Thyroid gland (tissue), 4 donors: ENCODE data around the gene GLYR1. TPM values are rescaled to one million over a fixed set of nuclear protein-coding genes. Genes with fewer than 3 reads are reported as not detected.

Experiments
- DNase-seq, 2 donors: peaks; one replicate each; pipeline ENCODE4 v3.0.0-alpha.2; 2019
- H3K27ac ChIP-seq, 3 donors: fragments of 200-600 bp; sonication (generic); 1 replicate in 2 of 3; 2 replicates in 1 of 3; pipeline ENCODE4 v1.5.1; 2016 to 2019; ENCODE audit warnings: mild to moderate bottlenecking in 1 of 3, moderate library complexity in 1 of 3
- H3K27me3 ChIP-seq: fragments of 200-600 bp; sonication (generic); one replicate; pipeline ENCODE4 v1.5.1; 2019
- H3K36me3 ChIP-seq, 2 donors: fragments of 200-600 bp; sonication (generic); one replicate each; pipeline ENCODE4 v1.5.1; 2016 to 2019
- H3K4me1 ChIP-seq, 2 donors: fragments of 200-600 bp; sonication (generic); one replicate each; pipeline ENCODE4 v1.5.1; 2017 to 2019
- H3K4me3 ChIP-seq, 3 donors: fragments of 200-600 bp; sonication (generic); replicated peaks in 1 of 3; 1 replicate in 2 of 3; 2 replicates in 1 of 3; pipeline ENCODE4 v1.5.1; 2016; ENCODE audit warnings: mild to moderate bottlenecking in 1 of 3
- H3K9me3 ChIP-seq: fragments of 200-600 bp; sonication (generic); one replicate; pipeline ENCODE4 v1.5.1; 2017
- POLR2A ChIP-seq, 2 donors: fragments of 450-650 bp; IDR thresholded peaks; one replicate each; pipeline ENCODE4 v1.6.1; 2017; ENCODE audit warnings: antibody characterized with exemption in 2 of 2, mild to moderate bottlenecking in 2 of 2, moderate library complexity in 1 of 2
- WGBS, 2 donors: methylation state at CpG; one replicate each; pipeline ENCODE4 v1.1.5; 2017; 5-methylcytosine and 5-hydroxymethylcytosine counted together
- intact Hi-C: fragments of 100-400 bp; cut with DNase I; formaldehyde crosslinking; loops from one replicate; pipeline ENCODE4 v1.15.1; 2023
- total RNA-seq, 4 donors: library from RNA; depleted of rRNA; stranded (reverse); fragments of >200 nt; gene quantifications; one replicate each; pipeline ENCODE4 v1.2.3, GENCODE V29; 2016
- TF ChIP-seq, protein P1 (sequence below), 6 experiments: fragments of 200-600 bp in 3 of 6; fragments of 450-650 bp in 3 of 6; sonication (generic) in 3 of 6; IDR thresholded peaks; one replicate each; pipeline ENCODE4 v1.5.1; 2016 to 2019; ENCODE audit warnings: antibody characterized with exemption in 6 of 6, mild to moderate bottlenecking in 2 of 6, inconsistent platforms in 1 of 6, moderate library complexity in 1 of 6

Gene GLYR1
- total RNA-seq, 4 donors from 2014 or later = 43.1 to 89.2 (median 75.5) TPM

DNA sequence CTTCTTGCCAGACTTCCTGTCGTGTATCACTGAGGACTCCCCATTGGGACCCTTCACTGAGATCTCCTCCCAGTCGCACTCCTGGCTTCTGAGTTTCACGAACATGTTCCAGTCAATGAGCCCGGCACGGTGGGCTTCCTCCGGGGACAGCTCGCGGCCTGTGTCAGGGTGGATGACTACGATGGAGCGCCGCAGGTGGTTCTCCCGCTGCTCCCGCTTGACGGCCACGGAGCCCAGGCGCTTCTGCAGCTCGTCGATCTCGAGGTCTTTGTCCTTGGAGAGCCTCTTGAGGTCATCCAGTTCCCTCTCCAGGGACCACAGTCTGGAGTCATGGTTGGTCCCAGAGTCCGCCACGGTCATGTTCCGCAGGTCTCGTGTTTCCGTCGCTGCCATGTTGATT is 36.4 kb upstream of the GLYR1 start:
- TF ChIP-seq, protein P1, sequence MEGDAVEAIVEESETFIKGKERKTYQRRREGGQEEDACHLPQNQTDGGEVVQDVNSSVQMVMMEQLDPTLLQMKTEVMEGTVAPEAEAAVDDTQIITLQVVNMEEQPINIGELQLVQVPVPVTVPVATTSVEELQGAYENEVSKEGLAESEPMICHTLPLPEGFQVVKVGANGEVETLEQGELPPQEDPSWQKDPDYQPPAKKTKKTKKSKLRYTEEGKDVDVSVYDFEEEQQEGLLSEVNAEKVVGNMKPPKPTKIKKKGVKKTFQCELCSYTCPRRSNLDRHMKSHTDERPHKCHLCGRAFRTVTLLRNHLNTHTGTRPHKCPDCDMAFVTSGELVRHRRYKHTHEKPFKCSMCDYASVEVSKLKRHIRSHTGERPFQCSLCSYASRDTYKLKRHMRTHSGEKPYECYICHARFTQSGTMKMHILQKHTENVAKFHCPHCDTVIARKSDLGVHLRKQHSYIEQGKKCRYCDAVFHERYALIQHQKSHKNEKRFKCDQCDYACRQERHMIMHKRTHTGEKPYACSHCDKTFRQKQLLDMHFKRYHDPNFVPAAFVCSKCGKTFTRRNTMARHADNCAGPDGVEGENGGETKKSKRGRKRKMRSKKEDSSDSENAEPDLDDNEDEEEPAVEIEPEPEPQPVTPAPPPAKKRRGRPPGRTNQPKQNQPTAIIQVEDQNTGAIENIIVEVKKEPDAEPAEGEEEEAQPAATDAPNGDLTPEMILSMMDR (IDR thresholded peaks at IDR 0.05) = no peak
- no peak for TF ChIP-seq POLR2A (IDR thresholded peaks at IDR 0.05)
- Histone ChIP-seq H3K27me3 (no peaks in the 10 kb centered on the region), H3K4me3 (no peak overlapping the region), H3K9me3 (no peaks in the 10 kb centered on the region), H3K36me3 (peaks cover 76 to 87% of the 10 kb centered on the region in 2 donors), H3K4me1 (peaks cover 7 to 16% of the 10 kb centered on the region in 2 donors), H3K27ac (no peak overlapping the region)
- no peak for DNase-seq
- intact Hi-C loops = loop anchor here (5.0 kb wide), 1 partner anchor 54 kb away; the partner anchor contains the start of gene PPL
- 95 to 97% methylated on average over 24 to 25 of the region's 25 CpGs for WGBS, 2 donors

DNA sequence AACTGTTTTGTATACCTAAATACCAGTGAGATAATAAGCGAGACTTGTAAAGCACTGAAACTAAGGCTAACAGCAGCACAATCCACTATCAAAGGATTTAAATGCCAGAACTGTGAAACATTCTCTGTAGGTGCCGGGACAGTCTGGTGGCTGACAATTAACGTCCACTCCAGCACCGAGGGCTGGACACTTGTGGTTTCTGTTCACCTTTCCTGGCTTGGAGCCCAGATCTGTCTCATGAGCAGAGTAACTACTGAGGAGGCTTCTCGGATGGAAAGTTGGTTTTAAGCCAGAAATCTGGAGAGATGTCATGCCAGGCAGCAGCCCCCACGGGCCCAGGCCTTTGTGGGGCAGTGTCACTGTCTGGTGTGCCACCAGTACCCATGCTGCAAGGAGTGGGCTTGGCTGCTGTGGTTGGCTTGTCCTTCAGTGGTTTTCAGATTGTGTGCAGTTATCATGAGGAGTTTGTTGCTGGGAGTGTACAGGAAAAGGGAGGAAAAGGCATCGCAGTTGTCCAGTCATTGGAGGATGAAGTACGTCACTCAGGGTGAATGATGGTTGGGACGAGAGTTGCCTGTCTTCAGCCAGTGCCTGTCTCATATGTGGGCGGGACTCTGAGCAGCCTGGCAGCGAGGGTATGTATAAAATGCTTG is 35.7 kb upstream of the GLYR1 start:
- peak; percentile 94 to 95 for DNase-seq
- peaks cover 77 to 87% of the 10 kb centered on the region in 2 donors for H3K36me3 ChIP-seq
- WGBS, 2 donors = 57 to 61% methylated on average over 11 of the region's 11 CpGs

DNA sequence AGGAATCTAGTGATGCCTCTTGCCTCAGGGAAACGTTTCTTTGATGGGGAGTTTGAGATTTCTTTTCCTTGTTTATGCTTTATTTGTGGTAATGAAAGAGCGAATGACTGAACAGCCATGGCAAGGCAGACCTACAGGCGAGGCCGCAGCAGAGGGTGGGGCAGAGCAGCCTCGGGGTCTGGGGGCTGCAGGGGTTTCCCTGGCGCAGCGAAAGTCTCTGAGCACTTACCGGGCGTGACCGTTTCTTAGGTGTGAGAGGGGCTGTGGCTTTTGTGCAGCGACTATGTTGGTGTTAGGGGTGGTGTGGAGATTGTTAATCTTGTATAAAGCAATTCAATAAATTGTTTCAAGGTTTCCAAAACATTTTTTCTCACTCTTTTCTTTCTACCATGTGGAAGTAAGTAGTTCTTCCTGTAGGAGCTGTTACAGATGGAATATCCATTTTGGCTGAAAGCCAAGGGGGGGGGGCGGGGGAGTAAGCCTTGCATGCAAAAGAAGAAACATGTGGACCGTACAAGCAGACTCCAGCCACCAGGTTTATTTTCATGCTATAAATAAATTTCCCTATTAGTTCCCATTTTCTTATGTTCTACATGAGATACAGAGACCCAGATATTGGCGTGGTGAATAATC is 35.0 kb upstream of the GLYR1 start:
- H3K27ac ChIP-seq = peak overlapping the region; percentile 19 to 31 (median 20)
- peak in 1 of 2 donors; percentile 46 for DNase-seq
- H3K4me1 ChIP-seq = peaks cover 7 to 16% of the 10 kb centered on the region in 2 donors
- intact Hi-C loops = loop anchor here (5.0 kb wide), 1 partner anchor 55 kb away; the partner anchor contains the start of gene PPL
- no peak for TF ChIP-seq POLR2A (IDR thresholded peaks at IDR 0.05)
- TF ChIP-seq, protein P1 (IDR thresholded peaks at IDR 0.05) = no peak
- no peaks in the 10 kb centered on the region for H3K9me3 ChIP-seq
- H3K27me3 ChIP-seq = no peaks in the 10 kb centered on the region
- H3K4me3 ChIP-seq = no peak overlapping the region
- 65 to 68% methylated on average over 14 of the region's 14 CpGs for WGBS, 2 donors
- peaks cover 77 to 87% of the 10 kb centered on the region in 2 donors for H3K36me3 ChIP-seq

More for the DNA sequence above, 35.7 kb upstream of the GLYR1 start:
- H3K4me1 ChIP-seq = peaks cover 7 to 16% of the 10 kb centered on the region in 2 donors
- intact Hi-C loops = loop anchor here (5.0 kb wide), 1 partner anchor 55 kb away; the partner anchor contains the start of gene PPL
- no peak for TF ChIP-seq POLR2A (IDR thresholded peaks at IDR 0.05)
- TF ChIP-seq, protein P1 (IDR thresholded peaks at IDR 0.05) = peak in 1 of 6 experiments; percentile 7
- no peaks in the 10 kb centered on the region for H3K9me3 ChIP-seq
- peak overlapping the region; percentile 19 to 31 (median 20) for H3K27ac ChIP-seq
- H3K27me3 ChIP-seq = no peaks in the 10 kb centered on the region
- H3K4me3 ChIP-seq = no peak overlapping the region

DNA sequence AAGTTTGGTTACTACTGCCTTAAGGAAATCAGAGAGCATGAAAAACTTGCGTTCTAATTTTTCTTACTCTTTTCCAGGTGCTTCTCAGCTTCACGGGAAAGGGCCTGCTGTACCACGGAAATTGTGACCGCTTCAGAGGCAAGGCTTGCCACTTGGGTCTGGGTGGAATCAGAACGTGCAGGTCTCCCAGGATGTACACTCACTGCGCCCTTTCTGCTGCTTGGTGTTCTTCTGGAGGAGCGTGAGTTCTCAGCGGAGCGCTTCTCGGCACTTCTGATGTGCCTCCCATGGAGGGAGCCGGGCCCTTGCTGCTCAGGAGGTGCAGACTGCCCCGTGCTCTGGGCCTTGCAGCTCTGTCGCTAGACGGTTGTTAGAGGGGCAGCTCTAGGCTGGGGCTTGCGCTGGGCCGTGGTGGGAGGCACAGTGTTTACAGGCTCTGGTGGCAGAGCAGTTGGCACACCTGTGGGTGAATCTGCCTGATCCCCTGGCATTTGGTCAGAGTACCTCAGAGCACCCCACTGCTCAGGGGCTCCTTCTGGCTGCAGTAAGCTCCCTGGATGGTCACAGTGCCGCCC is 33.0 kb upstream of the GLYR1 start:
- no peak for DNase-seq
- H3K4me1 ChIP-seq = peaks cover 7 to 16% of the 10 kb centered on the region in 2 donors
- H3K36me3 ChIP-seq = peaks cover 76 to 86% of the 10 kb centered on the region in 2 donors
- intact Hi-C loops = loop anchor here (5.0 kb wide), 1 partner anchor 57 kb away; the partner anchor contains the start of gene PPL
- H3K4me3 ChIP-seq = no peak overlapping the region
- WGBS, 2 donors = 93 to 96% methylated on average over 12 to 17 of the region's 17 CpGs
- no peaks in the 10 kb centered on the region for H3K9me3 ChIP-seq
- H3K27ac ChIP-seq = no peak overlapping the region
- no peak for TF ChIP-seq POLR2A (IDR thresholded peaks at IDR 0.05)
- TF ChIP-seq, protein P1 (IDR thresholded peaks at IDR 0.05) = no peak
- H3K27me3 ChIP-seq = no peaks in the 10 kb centered on the region
